Stimulated activated CD4-positive, alpha-beta T cell treated with anti-CD3 and anti-CD28 coated beads, Interleukin-12 subunit alpha, Interleukin-12 subunit beta, amount 100 ng/mL, for 4 hours (primary cell): ENCODE results near the gene MGAT4C.
"Not testable (repeated sequence)": the region's sequence is repeated elsewhere in the genome, so short reads cannot be mapped to it uniquely, and the experiment has no call there.

Experiments used
- DNase-seq: peaks from one replicate; pipeline ENCODE4 v3.0.0-alpha.2; 2020

The MGAT4C gene

GRCh38 chr12:86256163-86256562 is at the start of gene MGAT4C:
Gene MGAT4C, minus strand, starts transcription at chr12:86256391.
- no peak for DNase-seq

DNA sequence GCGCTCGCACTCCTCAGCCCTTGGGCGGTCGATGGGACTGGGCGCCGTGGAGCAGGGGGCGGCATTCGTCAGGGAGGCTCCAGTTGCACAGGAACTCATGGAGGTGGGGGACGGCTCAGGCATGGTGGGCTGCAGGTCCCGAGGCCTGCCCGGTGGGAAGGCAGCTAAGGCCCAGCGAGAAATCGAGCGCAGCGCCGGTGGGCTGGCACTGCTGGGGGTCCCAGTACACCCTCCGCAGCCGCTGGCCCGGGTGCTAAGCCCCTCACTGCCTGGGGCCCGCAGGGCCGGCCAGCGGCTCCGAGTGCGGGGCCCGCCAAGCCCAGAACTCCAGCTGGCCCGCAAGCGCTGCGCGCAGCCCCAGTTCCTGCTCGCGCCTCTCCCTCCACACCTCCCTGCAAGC is 40.2 kb upstream of the MGAT4C start:
- not testable (repeated sequence) for DNase-seq

DNA sequence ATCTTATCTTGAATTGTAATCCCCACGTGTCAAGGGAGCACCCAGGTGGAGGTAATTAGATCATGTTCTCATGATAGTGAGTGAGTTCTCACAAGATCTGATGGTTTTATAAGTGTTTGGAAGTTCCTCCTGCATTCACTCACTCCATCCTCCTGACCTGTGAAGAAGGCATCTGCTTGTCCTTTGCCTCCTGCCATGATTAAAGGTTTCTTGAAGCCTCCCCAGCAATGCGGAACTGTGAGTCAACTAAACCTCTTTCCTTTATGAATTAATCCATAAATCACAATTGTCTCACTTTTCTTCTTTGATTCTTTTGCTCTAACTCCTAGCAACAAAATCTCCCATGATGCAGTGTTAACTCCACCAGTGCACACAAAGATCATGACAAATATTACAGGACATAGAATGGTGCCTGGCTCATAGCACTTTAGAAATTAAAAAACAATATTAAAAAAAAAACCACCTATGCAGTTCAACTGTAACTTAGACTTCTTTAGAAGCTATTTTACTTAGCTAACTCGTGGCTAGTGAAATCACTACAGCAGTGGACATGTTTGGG is 37.6 kb upstream of the MGAT4C start:
- DNase-seq = no peak

- DNase-seq = no peak
Measured at GRCh38 chr12:86292480-86292879, 36.3 kb upstream of the MGAT4C start.

DNA sequence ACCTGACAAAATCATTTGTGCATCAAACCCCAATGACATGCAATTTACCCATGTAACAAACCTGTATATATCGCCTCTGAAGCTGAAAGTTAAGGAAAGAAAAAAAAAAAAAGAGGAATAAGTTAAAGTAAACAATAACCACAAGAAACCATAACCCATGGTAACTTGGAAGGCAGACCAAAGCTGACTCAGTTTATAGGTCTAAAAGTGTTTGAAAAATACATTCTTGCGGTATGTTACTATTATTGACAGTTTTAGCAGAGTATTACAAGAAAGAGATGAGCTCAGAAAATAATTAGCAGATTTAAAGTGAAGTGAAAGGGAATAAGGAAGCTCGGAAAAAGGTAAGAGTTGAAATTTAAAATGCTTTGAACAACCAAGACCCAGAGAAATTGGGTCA is 34.4 kb upstream of the MGAT4C start:
- DNase-seq = no peak

DNA sequence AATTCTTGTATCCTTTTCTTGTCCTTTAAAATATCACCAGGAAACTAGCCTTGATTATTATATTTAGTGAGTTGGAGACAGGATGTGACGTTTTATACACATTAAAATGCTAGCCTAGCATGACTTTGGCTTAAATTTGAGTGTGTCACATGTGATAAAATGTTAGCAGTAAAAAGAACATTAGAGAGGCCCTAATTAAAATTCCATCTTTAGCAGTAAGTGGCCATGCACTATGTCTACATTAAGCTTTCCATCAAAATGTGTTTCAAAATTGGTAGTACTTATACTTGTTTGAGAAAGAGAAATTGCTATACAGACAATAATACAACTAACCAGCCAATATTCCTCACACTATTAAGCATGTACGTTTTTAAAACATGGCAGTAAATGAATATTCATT is 29.9 kb upstream of the MGAT4C start:
- no peak for DNase-seq

DNA sequence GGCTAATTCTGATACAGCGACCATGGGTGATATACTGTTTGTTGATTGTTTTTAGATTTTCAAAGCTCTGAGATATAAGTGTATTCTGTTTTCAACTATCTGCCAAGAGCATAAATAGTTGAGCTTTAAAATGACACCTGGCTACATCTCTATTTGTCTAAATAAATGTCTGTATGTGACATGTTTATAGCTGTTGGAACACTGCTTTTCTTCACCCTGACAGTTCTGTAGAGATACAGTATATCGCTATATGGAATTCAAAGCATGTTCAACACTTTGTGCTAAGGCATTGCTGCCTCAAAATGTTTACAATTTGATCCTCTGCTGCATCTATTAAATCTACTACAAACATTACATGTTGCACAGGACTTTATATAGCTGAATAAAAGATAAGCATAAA is 27.4 kb upstream of the MGAT4C start:
- no peak for DNase-seq

GRCh38 chr12:86275356-86275755 is 19.2 kb upstream of the MGAT4C start:
- DNase-seq = no peak

- no peak for DNase-seq
Measured at GRCh38 chr12:86265329-86265695, 9.1 kb upstream of the MGAT4C start.

- DNase-seq = no peak
Measured at GRCh38 chr12:86264451-86265328, 8.5 kb upstream of the MGAT4C start.

- DNase-seq = no peak
Measured at GRCh38 chr12:86261578-86261977, 5.4 kb upstream of the MGAT4C start.

GRCh38 chr12:86261142-86261541 is 5.0 kb upstream of the MGAT4C start:
- DNase-seq = no peak

DNA sequence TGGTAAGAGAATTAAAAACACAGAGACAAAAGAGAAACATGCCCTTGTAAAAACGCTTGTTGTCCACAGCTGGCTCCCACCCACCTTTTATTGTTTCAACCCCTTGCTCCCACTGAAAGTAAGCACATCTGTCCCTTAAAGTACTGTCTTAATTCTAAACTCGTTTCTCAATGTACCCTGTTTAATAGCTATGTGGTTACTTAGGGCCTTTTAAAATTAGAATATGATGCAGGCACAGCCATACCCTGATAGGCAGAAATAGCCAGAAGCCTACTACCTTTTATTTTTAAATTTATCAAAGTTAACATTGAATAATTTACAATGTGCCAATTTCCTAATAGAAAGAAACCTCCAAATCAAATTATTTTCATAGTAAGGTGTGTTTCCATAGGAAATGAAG is 4.0 kb upstream of the MGAT4C start:
- no peak for DNase-seq

- DNase-seq = no peak
Measured at GRCh38 chr12:86257134-86257533, 943 bp upstream of the MGAT4C start.

- no peak for DNase-seq
Measured at GRCh38 chr12:86254399-86255107, 1.6 kb downstream of the MGAT4C start.

GRCh38 chr12:86249851-86250250 is 6.3 kb downstream of the MGAT4C start:
- no peak for DNase-seq

- no peak for DNase-seq
Measured at GRCh38 chr12:86249276-86249675, 6.9 kb downstream of the MGAT4C start.

- no peak for DNase-seq
Measured at GRCh38 chr12:86247871-86248270, 8.3 kb downstream of the MGAT4C start.

GRCh38 chr12:86241600-86241999 is 14.6 kb downstream of the MGAT4C start:
- no peak for DNase-seq

DNA sequence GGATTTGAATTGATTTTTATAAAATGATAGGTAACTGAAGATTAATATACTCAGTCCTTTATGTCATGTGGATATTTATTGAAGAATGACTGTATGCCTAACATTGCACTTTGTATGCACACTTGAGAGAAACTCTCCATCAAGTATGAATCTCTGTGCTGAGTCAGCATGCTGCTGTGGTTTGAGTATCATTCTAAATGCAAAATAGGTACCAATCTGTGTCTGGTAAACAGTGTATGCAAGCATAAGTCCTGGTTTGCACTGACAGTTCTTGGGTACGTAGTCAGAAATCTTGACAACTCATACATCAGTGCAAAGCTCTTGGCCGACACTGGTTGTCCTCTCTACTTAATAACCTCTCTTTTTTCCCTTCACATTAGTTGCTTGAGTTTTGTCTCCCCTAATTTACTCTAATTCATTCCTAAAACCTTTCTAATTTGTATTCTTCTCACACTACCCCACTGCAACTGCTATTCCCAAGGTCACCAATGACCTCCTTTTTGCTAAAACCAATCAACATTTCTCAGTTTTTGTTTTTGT is 21.8 kb downstream of the MGAT4C start:
- DNase-seq = no peak

DNA sequence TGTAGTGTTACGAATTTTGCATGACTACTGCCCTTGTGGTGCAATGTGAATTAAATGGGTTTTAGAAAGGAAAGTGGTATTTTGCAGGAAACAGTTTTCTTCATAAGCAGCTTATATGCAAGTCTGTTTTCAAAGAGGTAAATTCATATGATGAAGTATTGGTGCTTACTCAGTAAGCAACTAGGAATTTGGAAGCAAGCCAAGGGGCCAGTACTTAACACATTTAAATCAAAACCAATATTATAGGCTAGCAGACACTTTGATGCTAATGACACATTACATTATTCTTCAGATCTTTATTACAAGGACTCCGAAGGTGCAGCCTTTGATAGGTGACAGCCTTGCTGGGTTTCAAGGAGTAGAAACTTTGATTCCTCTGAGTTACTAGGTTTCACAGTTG is 23.1 kb downstream of the MGAT4C start:
- DNase-seq = no peak

- no peak for DNase-seq
Measured at GRCh38 chr12:86230516-86231146, 25.6 kb downstream of the MGAT4C start.

DNA sequence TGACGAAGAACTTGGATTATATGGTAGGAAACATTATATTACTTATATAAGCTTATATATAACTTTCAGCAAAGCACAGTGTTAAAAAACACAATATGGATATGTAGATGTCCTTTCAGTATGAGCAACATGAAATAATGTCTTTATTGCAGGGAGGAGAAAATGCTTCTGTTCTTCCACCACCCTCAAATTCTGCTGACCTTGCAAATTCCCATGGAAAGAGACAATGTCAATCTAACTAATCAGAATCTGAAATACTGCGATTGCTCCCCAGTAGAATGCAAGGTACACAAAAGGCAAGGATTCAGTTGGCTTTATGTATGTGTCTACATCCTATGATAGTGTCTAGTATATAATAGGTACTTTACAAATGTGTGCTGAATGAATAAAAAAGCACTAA is 26.4 kb downstream of the MGAT4C start:
- no peak for DNase-seq
